ENCODE results near the gene CYSLTR1.
"Not testable (repeated sequence)": the region's sequence is repeated elsewhere in the genome, so short reads cannot be mapped to it uniquely, and the experiment has no call there.

The CYSLTR1 gene

DNA sequence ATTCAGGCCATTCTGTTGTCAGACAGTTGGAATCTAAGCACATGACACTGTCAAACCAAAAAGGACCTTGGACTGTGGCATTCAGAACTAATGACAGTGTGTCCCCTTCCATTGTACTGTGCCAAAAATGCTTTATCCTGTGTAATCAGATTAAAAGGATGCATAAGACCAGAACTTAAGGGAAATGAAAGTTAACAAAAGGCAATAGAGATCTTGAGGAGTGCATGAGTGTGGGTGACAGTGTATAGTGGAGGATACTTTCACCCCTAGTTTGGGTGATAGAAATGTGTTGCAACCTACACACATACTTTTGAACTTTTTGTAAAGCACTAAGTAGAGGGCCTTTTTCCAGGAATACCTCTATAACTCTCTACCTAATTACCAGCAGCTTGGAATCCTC lies 4.5 kb downstream of the CYSLTR1 start:
- peaks cover 5% of the 10 kb centered on the region for H3K27me3 ChIP-seq (replicated peaks; ENCODE audit: control insufficient read depth, insufficient read depth, low read length)
- H3K36me3 ChIP-seq (ENCODE audit: control insufficient read depth, insufficient read depth, low read length, severe bottlenecking): no peaks in the 10 kb centered on the region
- H3K9ac ChIP-seq (ENCODE audit: low read length): no peak overlapping the region
- H3K9me3 ChIP-seq (ENCODE audit: control insufficient read depth, low read length): no peaks in the 10 kb centered on the region
- DNase-seq (ENCODE audit: low read depth): no peak
- H3K4me3 ChIP-seq (ENCODE audit: low read length): no peak overlapping the region
- H3K4me1 ChIP-seq (ENCODE audit: control insufficient read depth, insufficient read depth, low read length): no peaks in the 10 kb centered on the region

DNA sequence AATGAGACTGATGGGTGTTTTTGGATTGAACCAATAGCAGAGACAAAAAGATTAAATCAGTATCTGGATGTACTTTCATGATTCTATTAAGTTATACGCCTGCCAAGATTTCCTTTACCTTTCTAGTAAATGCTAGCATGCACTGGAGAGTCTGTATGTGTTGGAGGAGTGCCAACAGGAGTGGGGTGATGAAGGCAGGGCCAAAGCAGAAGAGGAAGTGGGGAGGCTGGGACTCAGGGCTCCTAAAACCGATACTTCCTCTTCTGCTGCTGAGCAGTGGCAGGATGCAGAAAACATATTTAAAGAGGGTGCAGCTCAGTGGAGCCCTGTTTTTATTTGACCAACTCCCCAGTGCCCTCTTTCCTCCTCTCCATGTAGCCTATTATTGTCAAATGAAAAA lies 5.6 kb downstream of the CYSLTR1 start:
- DNase-seq (ENCODE audit: low read depth): no peak
- H3K9ac ChIP-seq (ENCODE audit: low read length): no peak overlapping the region
- no peaks in the 10 kb centered on the region for H3K4me1 ChIP-seq (ENCODE audit: control insufficient read depth, insufficient read depth, low read length)
- H3K27me3 ChIP-seq (replicated peaks; ENCODE audit: control insufficient read depth, insufficient read depth, low read length): no peaks in the 10 kb centered on the region
- H3K36me3 ChIP-seq (ENCODE audit: control insufficient read depth, insufficient read depth, low read length, severe bottlenecking): no peaks in the 10 kb centered on the region
- no peak overlapping the region for H3K4me3 ChIP-seq (ENCODE audit: low read length)
- H3K9me3 ChIP-seq (ENCODE audit: control insufficient read depth, low read length): no peaks in the 10 kb centered on the region

DNA sequence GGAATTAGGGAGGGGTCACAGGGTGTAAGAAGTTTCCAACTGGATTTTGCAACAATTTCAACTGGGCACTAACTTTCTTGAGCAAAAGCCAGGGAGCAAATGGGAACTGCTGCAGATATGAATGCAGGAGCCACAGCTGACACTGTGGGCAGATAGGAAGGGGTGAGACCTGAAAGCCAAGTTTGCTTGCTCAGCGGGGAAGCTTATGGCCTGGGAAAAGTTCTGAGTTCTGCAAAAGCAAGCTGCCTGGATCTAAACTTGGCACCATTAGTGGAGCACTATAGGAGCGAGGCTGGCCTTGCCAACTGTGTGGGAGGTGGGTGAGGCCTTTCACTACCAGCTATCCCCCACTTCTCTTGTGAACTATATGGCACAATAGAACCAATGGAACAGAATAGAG lies 11.1 kb downstream of the CYSLTR1 start:
- Histone ChIP-seq H3K9ac (ENCODE audit: low read length) (no peak overlapping the region), H3K9me3 (ENCODE audit: control insufficient read depth, low read length) (no peaks in the 10 kb centered on the region), H3K4me3 (ENCODE audit: low read length) (no peak overlapping the region), H3K27me3 (replicated peaks; ENCODE audit: control insufficient read depth, insufficient read depth, low read length) (peaks cover 2% of the 10 kb centered on the region), H3K4me1 (ENCODE audit: control insufficient read depth, insufficient read depth, low read length) (no peaks in the 10 kb centered on the region), H3K36me3 (ENCODE audit: control insufficient read depth, insufficient read depth, low read length, severe bottlenecking) (no peaks in the 10 kb centered on the region)
- DNase-seq (ENCODE audit: low read depth): no peak

DNA sequence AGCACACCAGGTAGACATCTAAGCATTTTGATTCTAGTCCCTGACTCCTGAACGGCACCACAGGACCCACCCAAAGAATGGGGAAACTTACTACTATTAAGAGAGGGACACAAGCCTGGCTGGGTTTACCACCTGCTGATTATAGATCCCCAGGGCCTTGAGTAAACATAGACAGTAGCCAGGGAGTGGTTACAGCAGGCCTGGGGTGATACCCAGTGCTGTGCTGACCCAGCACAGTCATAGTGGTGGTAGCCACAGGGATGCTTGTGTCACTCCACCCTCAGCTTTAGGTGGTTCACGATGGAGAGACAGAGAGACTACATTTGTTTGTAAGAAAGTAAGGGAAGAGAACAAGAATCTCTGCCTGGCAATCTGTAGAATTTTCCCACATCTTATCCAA lies 11.7 kb downstream of the CYSLTR1 start:
- Histone ChIP-seq H3K9ac (ENCODE audit: low read length) (no peak overlapping the region), H3K27me3 (replicated peaks; ENCODE audit: control insufficient read depth, insufficient read depth, low read length) (peaks cover 2% of the 10 kb centered on the region)

DNA sequence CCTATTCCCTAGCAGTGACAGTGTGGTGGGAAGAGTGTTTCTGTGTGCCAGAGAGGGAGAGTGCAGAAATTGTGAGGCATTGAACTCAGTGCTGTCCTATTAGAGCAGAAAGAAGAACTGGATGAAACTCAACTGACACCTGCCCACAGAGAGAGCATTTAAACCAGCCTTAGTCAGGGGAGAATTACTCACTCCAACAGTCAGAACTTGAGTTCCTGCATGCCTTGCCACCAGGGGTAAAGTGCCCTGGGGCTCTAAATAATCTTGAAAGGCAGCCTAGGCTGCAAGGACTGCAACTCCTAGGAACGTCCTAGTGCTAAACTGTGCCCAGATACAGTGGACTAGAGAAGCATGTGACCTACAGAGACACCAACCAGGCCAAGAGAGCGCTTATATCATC lies 12.8 kb downstream of the CYSLTR1 start:
- Histone ChIP-seq H3K27me3 (replicated peaks; ENCODE audit: control insufficient read depth, insufficient read depth, low read length) (peaks cover 2% of the 10 kb centered on the region), H3K9me3 (ENCODE audit: control insufficient read depth, low read length) (no peaks in the 10 kb centered on the region), H3K4me3 (ENCODE audit: low read length) (no peak overlapping the region), H3K36me3 (ENCODE audit: control insufficient read depth, insufficient read depth, low read length, severe bottlenecking) (no peaks in the 10 kb centered on the region), H3K9ac (ENCODE audit: low read length) (no peak overlapping the region), H3K4me1 (ENCODE audit: control insufficient read depth, insufficient read depth, low read length) (no peaks in the 10 kb centered on the region)
- no peak for DNase-seq (ENCODE audit: low read depth)

More for the DNA sequence above, 11.7 kb downstream of the CYSLTR1 start:
- DNase-seq (ENCODE audit: low read depth): no peak
- Histone ChIP-seq H3K4me3 (ENCODE audit: low read length) (no peak overlapping the region), H3K36me3 (ENCODE audit: control insufficient read depth, insufficient read depth, low read length, severe bottlenecking) (no peaks in the 10 kb centered on the region), H3K9me3 (ENCODE audit: control insufficient read depth, low read length) (no peaks in the 10 kb centered on the region), H3K4me1 (ENCODE audit: control insufficient read depth, insufficient read depth, low read length) (no peaks in the 10 kb centered on the region)

DNA sequence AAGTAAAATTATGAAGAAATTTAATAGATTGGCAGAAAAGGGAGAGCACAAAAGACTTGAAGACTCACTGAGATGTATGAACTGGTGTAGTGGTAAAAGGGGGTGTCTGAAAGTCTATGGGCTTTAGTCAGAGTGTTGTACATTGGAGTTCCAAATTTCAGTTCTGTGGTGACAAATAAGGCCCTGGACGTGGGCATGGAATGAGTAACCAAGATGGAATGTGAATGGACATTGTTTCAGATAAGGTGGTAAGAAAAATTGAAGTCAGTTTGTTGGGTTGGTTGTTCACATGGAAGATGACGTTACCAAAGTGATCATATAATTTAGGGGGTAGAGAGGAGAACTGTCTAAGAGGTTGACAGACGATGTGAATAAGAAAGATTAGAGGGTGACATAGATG lies 13.9 kb downstream of the CYSLTR1 start:
- no peak overlapping the region for H3K4me3 ChIP-seq (ENCODE audit: low read length)
- DNase-seq (ENCODE audit: low read depth): no peak
- no peaks in the 10 kb centered on the region for H3K4me1 ChIP-seq (ENCODE audit: control insufficient read depth, insufficient read depth, low read length)
- H3K9ac ChIP-seq (ENCODE audit: low read length): no peak overlapping the region
- no peaks in the 10 kb centered on the region for H3K9me3 ChIP-seq (ENCODE audit: control insufficient read depth, low read length)
- peaks cover 2% of the 10 kb centered on the region for H3K27me3 ChIP-seq (replicated peaks; ENCODE audit: control insufficient read depth, insufficient read depth, low read length)
- no peaks in the 10 kb centered on the region for H3K36me3 ChIP-seq (ENCODE audit: control insufficient read depth, insufficient read depth, low read length, severe bottlenecking)

DNA sequence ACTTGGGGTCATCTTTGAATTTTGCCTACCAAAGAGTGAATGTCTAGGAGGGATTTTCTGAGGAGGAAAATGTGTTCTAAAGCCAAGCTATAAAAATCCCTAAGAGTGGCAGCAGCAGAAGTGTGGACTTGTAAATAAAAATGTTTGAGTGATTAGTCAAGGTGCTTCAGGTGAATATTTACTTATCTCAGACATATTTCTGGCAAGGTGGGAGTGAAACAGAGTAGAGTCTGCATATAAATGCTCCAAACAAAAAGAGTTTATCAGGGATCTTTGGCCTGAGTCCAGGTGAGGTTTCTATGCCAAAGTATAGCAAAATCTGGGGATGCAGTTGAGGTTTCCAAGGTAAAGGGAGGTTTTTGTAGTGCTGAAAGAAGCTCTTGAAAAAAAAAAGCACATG lies 19.7 kb downstream of the CYSLTR1 start:
- no peak overlapping the region for H3K4me3 ChIP-seq (ENCODE audit: low read length)
- DNase-seq (ENCODE audit: low read depth): no peak
- H3K4me1 ChIP-seq (ENCODE audit: control insufficient read depth, insufficient read depth, low read length): no peaks in the 10 kb centered on the region
- H3K9me3 ChIP-seq (ENCODE audit: control insufficient read depth, low read length): no peaks in the 10 kb centered on the region
- H3K9ac ChIP-seq (ENCODE audit: low read length): no peak overlapping the region
- no peaks in the 10 kb centered on the region for H3K36me3 ChIP-seq (ENCODE audit: control insufficient read depth, insufficient read depth, low read length, severe bottlenecking)
- H3K27me3 ChIP-seq (replicated peaks; ENCODE audit: control insufficient read depth, insufficient read depth, low read length): no peaks in the 10 kb centered on the region

DNA sequence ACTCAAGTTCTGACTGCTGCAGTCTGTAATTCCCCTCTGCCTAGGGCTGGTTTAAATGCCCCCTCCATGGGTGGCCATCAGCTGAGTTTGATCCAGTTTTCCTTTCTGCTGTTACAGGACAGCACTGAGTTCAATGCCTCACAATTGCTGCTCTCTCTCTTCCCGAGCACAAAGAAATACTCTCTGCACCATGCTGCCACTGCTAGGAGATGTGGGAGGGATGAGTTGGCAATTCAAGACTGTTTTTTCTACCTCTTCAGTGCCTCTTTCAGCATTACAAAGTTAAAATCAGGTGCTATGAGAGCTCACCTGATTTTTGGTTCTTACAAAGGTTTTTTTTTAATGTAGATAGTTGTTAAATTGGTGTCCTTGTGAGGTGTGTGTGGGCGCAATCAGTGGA lies 24.3 kb downstream of the CYSLTR1 start:
- H3K9me3 ChIP-seq (ENCODE audit: control insufficient read depth, low read length): peaks cover 11% of the 10 kb centered on the region
- no peaks in the 10 kb centered on the region for H3K4me1 ChIP-seq (ENCODE audit: control insufficient read depth, insufficient read depth, low read length)
- no peak overlapping the region for H3K9ac ChIP-seq (ENCODE audit: low read length)
- no peak for DNase-seq (ENCODE audit: low read depth)
- H3K36me3 ChIP-seq (ENCODE audit: control insufficient read depth, insufficient read depth, low read length, severe bottlenecking): no peaks in the 10 kb centered on the region
- no peak overlapping the region for H3K4me3 ChIP-seq (ENCODE audit: low read length)
- no peaks in the 10 kb centered on the region for H3K27me3 ChIP-seq (replicated peaks; ENCODE audit: control insufficient read depth, insufficient read depth, low read length)

DNA sequence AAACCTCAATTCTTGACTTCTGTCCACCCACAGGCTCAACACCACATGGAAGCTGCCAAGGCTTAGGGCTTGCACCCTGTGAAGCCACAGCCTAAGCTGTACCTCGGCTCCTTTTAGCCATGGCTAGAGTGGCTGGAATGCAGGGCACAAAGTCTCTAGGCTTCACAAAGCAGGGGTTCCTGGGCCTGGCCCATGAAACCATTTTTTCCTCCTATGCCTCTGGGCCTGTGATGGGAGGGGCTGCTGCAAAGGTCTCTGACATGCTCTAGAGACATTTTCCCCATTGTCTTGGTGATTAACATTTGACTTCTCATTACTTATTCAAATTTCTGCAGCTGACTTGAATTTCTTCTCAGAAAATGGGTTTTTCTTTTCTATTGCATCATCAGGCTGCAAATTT lies 26.5 kb downstream of the CYSLTR1 start:
- not testable (repeated sequence) for DNase-seq (ENCODE audit: low read depth); H3K4me1 ChIP-seq (ENCODE audit: control insufficient read depth, insufficient read depth, low read length); H3K27me3 ChIP-seq (replicated peaks; ENCODE audit: control insufficient read depth, insufficient read depth, low read length); H3K9ac ChIP-seq (ENCODE audit: low read length); H3K4me3 ChIP-seq (ENCODE audit: low read length); H3K36me3 ChIP-seq (ENCODE audit: control insufficient read depth, insufficient read depth, low read length, severe bottlenecking)
- peaks cover 11% of the 10 kb centered on the region for H3K9me3 ChIP-seq (ENCODE audit: control insufficient read depth, low read length)

DNA sequence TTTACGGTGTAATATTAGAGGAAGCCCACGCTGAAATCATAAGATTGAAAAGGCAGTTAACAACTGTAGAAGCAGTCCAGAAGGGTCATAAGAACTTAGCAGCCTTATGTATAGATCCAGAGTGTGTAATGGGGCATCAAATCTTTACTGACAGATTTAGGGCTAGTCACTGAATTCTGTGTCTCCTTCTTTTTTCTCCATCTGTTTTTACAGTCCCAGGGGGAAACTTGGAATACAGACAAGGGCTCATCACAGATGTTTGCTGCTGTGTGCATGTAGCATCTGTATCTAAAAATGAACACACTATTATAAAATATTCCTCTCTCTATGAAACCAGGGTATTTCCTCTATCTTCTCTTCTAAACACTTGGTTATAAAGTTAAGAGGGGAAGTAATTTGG lies 43.9 kb downstream of the CYSLTR1 start:
- H3K9ac ChIP-seq (ENCODE audit: low read length): no peak overlapping the region
- H3K36me3 ChIP-seq (ENCODE audit: control insufficient read depth, insufficient read depth, low read length, severe bottlenecking): no peaks in the 10 kb centered on the region
- H3K27me3 ChIP-seq (replicated peaks; ENCODE audit: control insufficient read depth, insufficient read depth, low read length): peaks cover 12% of the 10 kb centered on the region
- DNase-seq (ENCODE audit: low read depth): no peak
- H3K9me3 ChIP-seq (ENCODE audit: control insufficient read depth, low read length): peaks cover 11% of the 10 kb centered on the region
- no peak overlapping the region for H3K4me3 ChIP-seq (ENCODE audit: low read length)
- H3K4me1 ChIP-seq (ENCODE audit: control insufficient read depth, insufficient read depth, low read length): no peaks in the 10 kb centered on the region

DNA sequence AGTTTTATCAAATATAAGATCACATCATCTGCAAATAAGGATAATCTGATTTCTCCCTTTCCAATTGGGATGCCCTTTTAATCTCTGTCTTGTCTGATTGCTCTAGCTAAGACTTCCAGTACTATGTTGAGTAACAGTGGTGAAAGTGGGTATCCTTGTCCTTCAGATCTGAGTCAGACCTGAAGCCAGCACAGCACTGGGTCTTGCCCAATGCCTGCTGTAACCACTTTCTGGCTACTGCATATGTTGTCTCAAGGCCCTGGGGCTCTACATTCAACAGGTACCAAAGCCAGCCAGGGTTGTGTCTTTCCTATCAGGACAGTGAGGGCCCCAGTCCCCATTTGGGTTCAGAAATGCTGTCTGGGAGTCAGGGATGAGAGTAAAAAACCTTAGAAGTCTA lies 90.3 kb downstream of the CYSLTR1 start:
- no peaks in the 10 kb centered on the region for H3K27me3 ChIP-seq (replicated peaks; ENCODE audit: control insufficient read depth, insufficient read depth, low read length)
- H3K9ac ChIP-seq (ENCODE audit: low read length): no peak overlapping the region
- no peak for DNase-seq (ENCODE audit: low read depth)
- H3K36me3 ChIP-seq (ENCODE audit: control insufficient read depth, insufficient read depth, low read length, severe bottlenecking): no peaks in the 10 kb centered on the region
- peaks cover 3% of the 10 kb centered on the region for H3K9me3 ChIP-seq (ENCODE audit: control insufficient read depth, low read length)
- H3K4me1 ChIP-seq (ENCODE audit: control insufficient read depth, insufficient read depth, low read length): no peaks in the 10 kb centered on the region
- no peak overlapping the region for H3K4me3 ChIP-seq (ENCODE audit: low read length)

DNA sequence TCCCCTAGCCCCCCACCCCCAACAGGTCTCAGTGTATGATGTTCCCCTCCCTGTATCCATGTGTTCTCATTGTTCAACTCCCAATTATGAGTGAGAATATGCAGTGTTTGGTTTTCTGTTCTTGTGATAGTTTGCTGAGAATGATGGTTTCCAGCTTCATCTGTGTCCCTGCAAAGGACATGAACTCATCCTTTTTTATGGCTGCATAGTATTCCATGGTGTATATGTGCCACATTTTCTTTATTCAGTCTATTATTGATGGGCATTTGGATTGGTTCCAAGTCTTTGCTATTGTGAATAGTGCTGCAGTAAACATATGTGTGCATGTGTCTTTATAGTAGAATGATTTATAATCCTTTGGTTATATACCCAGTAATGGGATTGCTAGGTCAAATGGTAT lies 101.4 kb downstream of the CYSLTR1 start:
- DNase-seq (ENCODE audit: low read depth); H3K36me3 ChIP-seq (ENCODE audit: control insufficient read depth, insufficient read depth, low read length, severe bottlenecking): not testable (repeated sequence)

More for the DNA sequence above, 101.4 kb downstream of the CYSLTR1 start:
- H3K4me1 ChIP-seq (ENCODE audit: control insufficient read depth, insufficient read depth, low read length); H3K27me3 ChIP-seq (replicated peaks; ENCODE audit: control insufficient read depth, insufficient read depth, low read length); H3K9ac ChIP-seq (ENCODE audit: low read length); H3K4me3 ChIP-seq (ENCODE audit: low read length): not testable (repeated sequence)
- H3K9me3 ChIP-seq (ENCODE audit: control insufficient read depth, low read length): peaks cover 12% of the 10 kb centered on the region
